ENCODE data around the gene POMT1.

The POMT1 gene

GRCh38 chr9:131534721-131535237, 32.1 kb downstream of the POMT1 start:
- Histone ChIP-seq H3F3A (ENCODE audit: insufficient read depth, low read length) (no peaks in the 10 kb centered on the region), H2AFZ (ENCODE audit: low read length) (no peak overlapping the region), H3K36me3 (ENCODE audit: insufficient read depth, low read length) (peaks cover 3% of the 10 kb centered on the region; the same call in 1 of the 2 replicates), H3K27ac (ENCODE audit: low read depth, low read length, poor library complexity, severe bottlenecking) (no peak overlapping the region), H3K9ac (ENCODE audit: low read length) (no peak overlapping the region), H3K9me3 (ENCODE audit: low read length) (no peaks in the 10 kb centered on the region), H3K79me2 (ENCODE audit: insufficient read depth, low read length) (no peaks in the 10 kb centered on the region), H3K27me3 (ENCODE audit: insufficient read depth, low read length) (0 out of 2 replicates have a peak, but pooled peaks cover 4% of the 10 kb centered on the region), H4K20me1 (ENCODE audit: insufficient read depth, low read length) (no peaks in the 10 kb centered on the region), H3K4me1 (ENCODE audit: insufficient read depth, low read length, severe bottlenecking) (peaks cover 16% of the 10 kb centered on the region), H3K4me2 (ENCODE audit: low read length) (no peak overlapping the region), H3K9me2 (ENCODE audit: low read depth, low read length) (no peaks in the 10 kb centered on the region), H3K4me3 (ENCODE audit: low read depth, low read length, poor library complexity, severe bottlenecking) (no peak overlapping the region)
- TF ChIP-seq EZH2 (IDR thresholded peaks at IDR 0.05; ENCODE audit: borderline replicate concordance, low read length): no peak
- no peak for TF ChIP-seq CTCF (IDR thresholded peaks at IDR 0.05; ENCODE audit: low read length)

GRCh38 chr9:131537946-131538345, 35.2 kb downstream of the POMT1 start:
- 0 out of 2 replicates have a peak, but pooled peaks cover 4% of the 10 kb centered on the region for H3K27me3 ChIP-seq (ENCODE audit: insufficient read depth, low read length)
- H3K27ac ChIP-seq (ENCODE audit: low read depth, low read length, poor library complexity, severe bottlenecking): no peak overlapping the region
- H3K4me2 ChIP-seq (ENCODE audit: low read length): no peak overlapping the region
- H3K4me1 ChIP-seq (ENCODE audit: insufficient read depth, low read length, severe bottlenecking): peaks cover 3% of the 10 kb centered on the region
- TF ChIP-seq EZH2 (IDR thresholded peaks at IDR 0.05; ENCODE audit: borderline replicate concordance, low read length): no peak
- TF ChIP-seq CTCF (IDR thresholded peaks at IDR 0.05; ENCODE audit: low read length): no peak
- no peaks in the 10 kb centered on the region for H3F3A ChIP-seq (ENCODE audit: insufficient read depth, low read length)
- H3K79me2 ChIP-seq (ENCODE audit: insufficient read depth, low read length): no peaks in the 10 kb centered on the region
- H3K9me3 ChIP-seq (ENCODE audit: low read length): no peaks in the 10 kb centered on the region
- no peak overlapping the region for H2AFZ ChIP-seq (ENCODE audit: low read length)
- H4K20me1 ChIP-seq (ENCODE audit: insufficient read depth, low read length): no peaks in the 10 kb centered on the region
- no peak overlapping the region for H3K9ac ChIP-seq (ENCODE audit: low read length)
- H3K36me3 ChIP-seq (ENCODE audit: insufficient read depth, low read length): no peaks in the 10 kb centered on the region
- no peaks in the 10 kb centered on the region for H3K9me2 ChIP-seq (ENCODE audit: low read depth, low read length)
- no peak overlapping the region for H3K4me3 ChIP-seq (ENCODE audit: low read depth, low read length, poor library complexity, severe bottlenecking)

- Histone ChIP-seq H3K36me3 (ENCODE audit: insufficient read depth, low read length) (no peaks in the 10 kb centered on the region), H3K27me3 (ENCODE audit: insufficient read depth, low read length) (0 out of 2 replicates have a peak, but pooled peaks cover 4% of the 10 kb centered on the region), H3K4me1 (ENCODE audit: insufficient read depth, low read length, severe bottlenecking) (peaks cover 3% of the 10 kb centered on the region), H3K9me3 (ENCODE audit: low read length) (peaks cover 5% of the 10 kb centered on the region), H3K9me2 (ENCODE audit: low read depth, low read length) (no peaks in the 10 kb centered on the region), H3K27ac (ENCODE audit: low read depth, low read length, poor library complexity, severe bottlenecking) (no peak overlapping the region), H2AFZ (ENCODE audit: low read length) (no peak overlapping the region), H3K4me2 (ENCODE audit: low read length) (no peak overlapping the region), H3K4me3 (ENCODE audit: low read depth, low read length, poor library complexity, severe bottlenecking) (no peak overlapping the region), H4K20me1 (ENCODE audit: insufficient read depth, low read length) (no peaks in the 10 kb centered on the region), H3K9ac (ENCODE audit: low read length) (no peak overlapping the region), H3K79me2 (ENCODE audit: insufficient read depth, low read length) (no peaks in the 10 kb centered on the region), H3F3A (ENCODE audit: insufficient read depth, low read length) (no peaks in the 10 kb centered on the region)
- TF ChIP-seq EZH2 (IDR thresholded peaks at IDR 0.05; ENCODE audit: borderline replicate concordance, low read length) (no peak), CTCF (IDR thresholded peaks at IDR 0.05; ENCODE audit: low read length) (no peak)
Measured at GRCh38 chr9:131539223-131539923, 36.7 kb downstream of the POMT1 start.

Measured in OCI-LY1 (cell line).